Peyer's patch (tissue), 4 donors: ENCODE results near the gene IGSF9.

Experiments used
- POLR2A ChIP-seq, 2 donors: fragments of 450-650 bp; IDR thresholded peaks; one replicate each; pipeline ENCODE4 v1.5.1; 2017; ENCODE audit warnings: antibody characterized with exemption in 2 of 2, mild to moderate bottlenecking in 2 of 2, moderate library complexity in 2 of 2
- TF ChIP-seq, protein P1 (sequence below), 6 experiments: fragments of 450-650 bp in 4 of 6; fragments of 200-600 bp in 2 of 6; sonication (generic) in 1 of 6; IDR thresholded peaks; one replicate each; pipeline ENCODE4 v1.5.1; 2017 to 2019; ENCODE audit warnings: antibody characterized with exemption in 6 of 6, mild to moderate bottlenecking in 3 of 6, moderate library complexity in 1 of 6

DNA sequence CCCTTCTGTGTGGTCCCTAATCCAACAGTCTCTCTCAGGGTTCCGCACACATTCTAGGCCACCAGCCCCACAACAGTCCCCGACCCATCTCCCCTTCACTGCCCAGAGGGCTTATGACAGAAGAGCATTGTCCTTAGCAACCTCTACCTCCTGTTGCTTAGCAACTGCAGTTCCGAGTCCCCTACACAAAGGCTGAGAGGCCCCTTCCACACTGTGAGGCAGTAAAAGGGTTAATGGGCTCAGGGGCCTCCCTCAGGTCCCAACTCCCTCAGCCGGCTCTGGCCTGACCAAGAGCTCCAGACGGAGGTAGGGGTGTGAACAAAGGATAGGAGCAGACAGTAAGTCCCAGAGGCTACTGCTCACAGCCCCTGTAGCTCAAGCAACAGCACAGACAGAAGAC lies 4.3 kb downstream of the IGSF9 start:
- TF ChIP-seq, protein P1, sequence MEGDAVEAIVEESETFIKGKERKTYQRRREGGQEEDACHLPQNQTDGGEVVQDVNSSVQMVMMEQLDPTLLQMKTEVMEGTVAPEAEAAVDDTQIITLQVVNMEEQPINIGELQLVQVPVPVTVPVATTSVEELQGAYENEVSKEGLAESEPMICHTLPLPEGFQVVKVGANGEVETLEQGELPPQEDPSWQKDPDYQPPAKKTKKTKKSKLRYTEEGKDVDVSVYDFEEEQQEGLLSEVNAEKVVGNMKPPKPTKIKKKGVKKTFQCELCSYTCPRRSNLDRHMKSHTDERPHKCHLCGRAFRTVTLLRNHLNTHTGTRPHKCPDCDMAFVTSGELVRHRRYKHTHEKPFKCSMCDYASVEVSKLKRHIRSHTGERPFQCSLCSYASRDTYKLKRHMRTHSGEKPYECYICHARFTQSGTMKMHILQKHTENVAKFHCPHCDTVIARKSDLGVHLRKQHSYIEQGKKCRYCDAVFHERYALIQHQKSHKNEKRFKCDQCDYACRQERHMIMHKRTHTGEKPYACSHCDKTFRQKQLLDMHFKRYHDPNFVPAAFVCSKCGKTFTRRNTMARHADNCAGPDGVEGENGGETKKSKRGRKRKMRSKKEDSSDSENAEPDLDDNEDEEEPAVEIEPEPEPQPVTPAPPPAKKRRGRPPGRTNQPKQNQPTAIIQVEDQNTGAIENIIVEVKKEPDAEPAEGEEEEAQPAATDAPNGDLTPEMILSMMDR (IDR thresholded peaks at IDR 0.05) = no peak
- TF ChIP-seq POLR2A (IDR thresholded peaks at IDR 0.05) = no peak
